OCI-LY3 (cell line): ENCODE measurements around the gene CREG1.

ENCODE experiments used
- EZH2phosphoT487 ChIP-seq: fragments of 200-600 bp; shearing (Covaris generic); IDR thresholded peaks from 2 replicates; pipeline ENCODE4 v1.6.1; 2018; ENCODE audit warnings: antibody characterized with exemption, mixed run types, low read depth
- TF ChIP-seq, protein P1 (sequence below): fragments of 200-600, 300-600 bp; sonication (generic); IDR thresholded peaks from 2 replicates; pipeline ENCODE4 v1.5.1; 2014; ENCODE audit warnings: antibody characterized with exemption, low read length, low read depth

DNA sequence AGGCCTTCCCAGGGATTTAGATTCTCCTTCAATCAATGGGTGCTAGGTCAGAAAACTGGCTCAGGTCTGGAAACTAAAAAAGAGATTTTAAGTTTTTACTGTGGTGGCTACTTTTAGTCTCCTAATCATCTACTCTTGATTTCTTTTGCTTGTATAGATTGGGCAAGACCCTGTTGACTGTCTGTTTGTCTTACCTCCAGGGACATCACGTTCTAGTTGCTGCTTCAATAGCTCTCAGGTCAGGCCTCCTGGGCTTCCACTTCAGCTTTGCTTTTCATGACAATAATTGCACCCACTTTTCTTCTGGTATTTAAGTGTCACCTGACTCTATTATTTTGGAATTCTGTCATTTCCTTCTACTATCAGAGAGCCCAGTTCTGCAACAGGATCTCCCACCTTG lies 28.5 kb upstream of the CREG1 start:
- TF ChIP-seq, protein P1, sequence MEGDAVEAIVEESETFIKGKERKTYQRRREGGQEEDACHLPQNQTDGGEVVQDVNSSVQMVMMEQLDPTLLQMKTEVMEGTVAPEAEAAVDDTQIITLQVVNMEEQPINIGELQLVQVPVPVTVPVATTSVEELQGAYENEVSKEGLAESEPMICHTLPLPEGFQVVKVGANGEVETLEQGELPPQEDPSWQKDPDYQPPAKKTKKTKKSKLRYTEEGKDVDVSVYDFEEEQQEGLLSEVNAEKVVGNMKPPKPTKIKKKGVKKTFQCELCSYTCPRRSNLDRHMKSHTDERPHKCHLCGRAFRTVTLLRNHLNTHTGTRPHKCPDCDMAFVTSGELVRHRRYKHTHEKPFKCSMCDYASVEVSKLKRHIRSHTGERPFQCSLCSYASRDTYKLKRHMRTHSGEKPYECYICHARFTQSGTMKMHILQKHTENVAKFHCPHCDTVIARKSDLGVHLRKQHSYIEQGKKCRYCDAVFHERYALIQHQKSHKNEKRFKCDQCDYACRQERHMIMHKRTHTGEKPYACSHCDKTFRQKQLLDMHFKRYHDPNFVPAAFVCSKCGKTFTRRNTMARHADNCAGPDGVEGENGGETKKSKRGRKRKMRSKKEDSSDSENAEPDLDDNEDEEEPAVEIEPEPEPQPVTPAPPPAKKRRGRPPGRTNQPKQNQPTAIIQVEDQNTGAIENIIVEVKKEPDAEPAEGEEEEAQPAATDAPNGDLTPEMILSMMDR, result no peak
- TF ChIP-seq EZH2phosphoT487, result no peak
